Natural killer cell (primary cell): Measurements from ENCODE around the gene ARL14. TPM values are rescaled to one million over a fixed set of nuclear protein-coding genes. Genes with fewer than 3 reads are reported as not detected.

ENCODE experiments used
- ATAC-seq, 3 donors: fragments of 150-1000 bp in 2 of 3; fragments of 200-7000 bp in 1 of 3; cut with Tn5 transposase; 1 replicate in 1 of 3; 2 replicates in 2 of 3; pipeline ENCODE4 v1.10.0; 2021; ENCODE audit warnings: mild to moderate bottlenecking in 2 of 3, moderate library complexity in 2 of 3
- DNase-seq, 2 donors: peaks; one replicate each; pipeline versions ENCODE4 v3.0.0 to v3.0.0-alpha.2; 2013 to 2021; ENCODE audit warnings: mixed read lengths in 1 of 2
- H3K27ac ChIP-seq: one replicate; pipeline ENCODE4 v1.5.1; 2013; ENCODE audit warnings: mild to moderate bottlenecking, low read length
- H3K27me3 ChIP-seq: one replicate; pipeline ENCODE4 v1.6.1; 2013; ENCODE audit warnings: low read length; ENCODE audit not compliant: control insufficient read depth, insufficient read depth
- H3K36me3 ChIP-seq: one replicate; pipeline ENCODE4 v1.6.1; 2013; ENCODE audit warnings: low read length; ENCODE audit not compliant: control insufficient read depth, insufficient read depth
- H3K4me1 ChIP-seq: one replicate; pipeline ENCODE4 v1.6.1; 2013; ENCODE audit warnings: low read length; ENCODE audit not compliant: control insufficient read depth, insufficient read depth
- H3K4me3 ChIP-seq: one replicate; pipeline ENCODE4 v1.5.1; 2013; ENCODE audit warnings: low read length
- H3K9me3 ChIP-seq: one replicate; pipeline ENCODE4 v1.6.1; 2013; ENCODE audit warnings: low read length; ENCODE audit not compliant: control insufficient read depth, insufficient read depth
- H3K27ac Mint-ChIP-seq, 2 donors: one replicate each; pipeline ENCODE4 v1.8.0; 2022; ENCODE audit warnings: mild to moderate bottlenecking in 2 of 2, mixed read lengths in 2 of 2, moderate library complexity in 1 of 2
- H3K27me3 Mint-ChIP-seq, 2 donors: one replicate each; pipeline ENCODE4 v1.8.0; 2022; ENCODE audit warnings: low read depth in 2 of 2, mixed read lengths in 2 of 2
- H3K36me3 Mint-ChIP-seq: one replicate; pipeline ENCODE4 v1.8.0; 2022; ENCODE audit warnings: mixed read lengths
- H3K4me1 Mint-ChIP-seq, 2 donors: one replicate each; pipeline ENCODE4 v1.8.0; 2022; ENCODE audit warnings: mixed read lengths in 2 of 2
- H3K4me3 Mint-ChIP-seq: one replicate; pipeline ENCODE4 v1.8.0; 2022; ENCODE audit warnings: mild to moderate bottlenecking, moderate library complexity, mixed read lengths
- H3K9me3 Mint-ChIP-seq, 2 donors: one replicate each; pipeline ENCODE4 v1.8.0; 2022; ENCODE audit warnings: mixed read lengths in 2 of 2
- CTCF ChIP-seq: fragments of 200-600 bp; IDR thresholded peaks from one replicate; pipeline ENCODE4 v1.8.0; 2022; ENCODE audit warnings: antibody characterized with exemption
- WGBS: methylation state at CpG from one replicate; pipeline ENCODE4 v1.1.7; 2013; ENCODE audit warnings: missing lambda C conversion rate; ENCODE audit not compliant: insufficient coverage; 5-methylcytosine and 5-hydroxymethylcytosine counted together
- intact Hi-C: fragments of 100-400 bp; cut with micrococcal nuclease; formaldehyde crosslinking; loops from one replicate; pipeline ENCODE4 v1.14.2; 2022
- total RNA-seq, 4 donors: library from RNA; stranded (reverse); fragments of 120-200 nt in 1 of 4; gene quantifications; one replicate each; pipeline versions ENCODE4 v1.2.3 to v1.2.4, GENCODE V29; 2013 to 2022

Gene ARL14
- total RNA-seq, 3 donors from 2014 or later (not counting 1 experiment from before 2014, with no cell fraction given) = not detected

- no peak overlapping the region for H3K27ac Mint-ChIP-seq
- H3K4me3 Mint-ChIP-seq = no peak overlapping the region
- H3K4me1 Mint-ChIP-seq = no peaks in the 10 kb centered on the region
Observed at GRCh38 chr3:160665784-160666526, 11.0 kb upstream of the ARL14 start.

GRCh38 chr3:160667452-160667851, 9.5 kb upstream of the ARL14 start:
- Histone ChIP-seq H3K27ac (no peak overlapping the region), H3K27me3 (peaks cover 2% of the 10 kb centered on the region), H3K9me3 (peaks cover 2% of the 10 kb centered on the region), H3K36me3 (no peaks in the 10 kb centered on the region), H3K4me1 (no peaks in the 10 kb centered on the region), H3K4me3 (no peak overlapping the region)
- DNase-seq (no peak), ATAC-seq (no peak)
- Mint-ChIP-seq H3K4me1 (no peaks in the 10 kb centered on the region), H3K27me3 (peaks cover 8 to 22% of the 10 kb centered on the region in 2 donors), H3K9me3 (no peaks in the 10 kb centered on the region), H3K36me3 (no peaks in the 10 kb centered on the region), H3K4me3 (no peak overlapping the region), H3K27ac (no peak overlapping the region)
- no peak for TF ChIP-seq CTCF
- intact Hi-C loops = no loop called here

More at GRCh38 chr3:160665784-160666526, 11.0 kb upstream of the ARL14 start:
- 61% methylated on average over 4 of the region's 4 CpGs for WGBS
- Histone ChIP-seq H3K36me3 (no peaks in the 10 kb centered on the region), H3K9me3 (peaks cover 2% of the 10 kb centered on the region), H3K4me1 (no peaks in the 10 kb centered on the region), H3K27ac (peak overlapping the region; percentile 61), H3K27me3 (peaks cover 2% of the 10 kb centered on the region), H3K4me3 (no peak overlapping the region)
- Mint-ChIP-seq H3K36me3 (no peaks in the 10 kb centered on the region), H3K9me3 (no peaks in the 10 kb centered on the region), H3K27me3 (peaks cover 8 to 27% of the 10 kb centered on the region in 2 donors)
- no peak for TF ChIP-seq CTCF
- no peak for ATAC-seq
- no peak for DNase-seq
- intact Hi-C loops = no loop called here

GRCh38 chr3:160668454-160668853, 8.5 kb upstream of the ARL14 start:
- Histone ChIP-seq H3K4me1 (no peaks in the 10 kb centered on the region), H3K27me3 (peaks cover 2% of the 10 kb centered on the region), H3K27ac (no peak overlapping the region), H3K9me3 (peaks cover 2% of the 10 kb centered on the region), H3K36me3 (no peaks in the 10 kb centered on the region), H3K4me3 (no peak overlapping the region)
- Mint-ChIP-seq H3K27ac (no peak overlapping the region), H3K36me3 (no peaks in the 10 kb centered on the region), H3K27me3 (peaks cover 5 to 21% of the 10 kb centered on the region in 2 donors), H3K9me3 (no peaks in the 10 kb centered on the region), H3K4me3 (no peak overlapping the region), H3K4me1 (no peaks in the 10 kb centered on the region)
- ATAC-seq (no peak), DNase-seq (no peak)
- no peak for TF ChIP-seq CTCF
- intact Hi-C loops = no loop called here

DNA sequence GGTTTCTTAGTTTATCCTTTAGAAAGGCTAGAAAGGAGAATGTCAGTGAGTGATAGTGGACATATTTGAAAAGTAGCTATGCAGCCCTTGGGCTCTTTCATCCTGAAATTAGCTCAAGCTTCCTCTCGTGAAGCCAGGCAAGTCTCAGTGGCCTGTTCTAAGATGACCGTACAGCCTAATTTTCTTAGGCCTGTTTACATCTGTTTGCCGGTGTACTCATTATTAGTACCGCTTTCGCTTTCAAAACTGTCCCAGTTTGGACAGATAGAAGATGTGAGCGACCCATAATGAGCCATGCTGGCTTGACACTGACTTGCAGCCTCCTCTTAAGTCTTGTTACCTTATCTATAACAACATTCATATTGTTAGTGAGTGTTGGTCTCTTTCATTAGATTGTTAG, 5.7 kb upstream of the ARL14 start:
- H3K36me3 ChIP-seq = no peaks in the 10 kb centered on the region
- H3K4me1 Mint-ChIP-seq = no peaks in the 10 kb centered on the region
- intact Hi-C loops = no loop called here
- TF ChIP-seq CTCF = no peak
- peaks cover 2% of the 10 kb centered on the region for H3K9me3 ChIP-seq
- no peaks in the 10 kb centered on the region for H3K36me3 Mint-ChIP-seq
- no peak for ATAC-seq
- no peak overlapping the region for H3K4me3 Mint-ChIP-seq
- H3K4me3 ChIP-seq = no peak overlapping the region
- no peak overlapping the region for H3K27ac ChIP-seq
- H3K27me3 Mint-ChIP-seq = peaks cover 2 to 11% of the 10 kb centered on the region in 2 donors
- peaks cover 2% of the 10 kb centered on the region for H3K27me3 ChIP-seq
- WGBS = 85% methylated on average over 6 of the region's 6 CpGs
- H3K27ac Mint-ChIP-seq = no peak overlapping the region
- H3K9me3 Mint-ChIP-seq = no peaks in the 10 kb centered on the region
- H3K4me1 ChIP-seq = no peaks in the 10 kb centered on the region
- no peak for DNase-seq
